Neural progenitor cell (in vitro differentiated cells): ENCODE measurements around the gene CDK8. TPM values are rescaled to one million over a fixed set of nuclear protein-coding genes. Genes with fewer than 3 reads are reported as not detected.

Experiments
- DNase-seq: peaks from one replicate; pipeline ENCODE4 v3.0.0-alpha.2; 2016; ENCODE audit warnings: low spot score
- H2AFZ ChIP-seq: fragments of 200-600 bp; sonication (generic); replicated peaks from 2 replicates; pipeline ENCODE4 v1.6.1; 2016; ENCODE audit warnings: antibody characterized with exemption
- H3F3A ChIP-seq: fragments of 200-600 bp; sonication (generic); 2 replicates; pipeline ENCODE4 v1.6.1; 2016; ENCODE audit warnings: antibody characterized with exemption, low read depth
- H3K27ac ChIP-seq: fragments of 200-600 bp; sonication (generic); 2 replicates; pipeline ENCODE4 v1.5.1; 2016; ENCODE audit warnings: mild to moderate bottlenecking
- H3K27me3 ChIP-seq: fragments of 200-600 bp; sonication (generic); 2 replicates; pipeline ENCODE4 v1.6.1; 2016; ENCODE audit warnings: mild to moderate bottlenecking, moderate library complexity
- H3K36me3 ChIP-seq: fragments of 200-600 bp; sonication (generic); 2 replicates; pipeline ENCODE4 v1.5.1; 2016
- H3K4me1 ChIP-seq: fragments of 200-600 bp; sonication (generic); 2 replicates; pipeline ENCODE4 v1.6.1; 2016; ENCODE audit warnings: mixed run types
- H3K4me2 ChIP-seq: fragments of 200-600 bp; sonication (generic); 2 replicates; pipeline ENCODE4 v1.6.1; 2016
- H3K4me3 ChIP-seq: fragments of 200-600 bp; sonication (generic); 2 replicates; pipeline ENCODE4 v1.5.1; 2016
- H3K79me2 ChIP-seq: fragments of 200-600 bp; sonication (generic); 2 replicates; pipeline ENCODE4 v1.6.1; 2016; ENCODE audit warnings: low read depth
- H3K9ac ChIP-seq: fragments of 200-600 bp; sonication (generic); 2 replicates; pipeline ENCODE4 v1.6.1; 2016
- H3K9me3 ChIP-seq: fragments of 200-600 bp; sonication (generic); 2 replicates; pipeline ENCODE4 v1.5.1; 2016; ENCODE audit warnings: low read depth
- H4K20me1 ChIP-seq: fragments of 200-600 bp; sonication (generic); 2 replicates; pipeline ENCODE4 v1.6.1; 2016; ENCODE audit warnings: low read depth
- H3K27ac Mint-ChIP-seq: 3 replicates; pipeline ENCODE4 v1.8.0; 2021; ENCODE audit warnings: mixed read lengths
- H3K27me3 Mint-ChIP-seq: 2 replicates; pipeline ENCODE4 v1.8.0; 2022; ENCODE audit warnings: low read depth, mild to moderate bottlenecking, inconsistent platforms, moderate library complexity, mixed read lengths; ENCODE audit not compliant: insufficient read depth
- H3K36me3 Mint-ChIP-seq: 3 replicates; pipeline ENCODE4 v1.8.0; 2021; ENCODE audit warnings: mixed read lengths
- H3K4me1 Mint-ChIP-seq: 3 replicates; pipeline ENCODE4 v1.8.0; 2021; ENCODE audit warnings: mixed read lengths
- H3K4me3 Mint-ChIP-seq: 3 replicates; pipeline ENCODE4 v1.8.0; 2021; ENCODE audit warnings: mild to moderate bottlenecking, moderate library complexity, mixed read lengths
- H3K9me3 Mint-ChIP-seq: 3 replicates; pipeline ENCODE4 v1.8.0; 2020; ENCODE audit warnings: mixed read lengths
- CTCF ChIP-seq: fragments of 200-600 bp; sonication (generic); IDR thresholded peaks from 2 replicates; pipeline ENCODE4 v1.5.1; 2017; ENCODE audit warnings: antibody characterized with exemption, mild to moderate bottlenecking
- EZH2 ChIP-seq: fragments of 200-600 bp; sonication (generic); IDR thresholded peaks from 2 replicates; pipeline ENCODE4 v1.6.1; 2017; ENCODE audit warnings: antibody characterized with exemption, mild to moderate bottlenecking, moderate library complexity
- EZH2phosphoT487 ChIP-seq: fragments of 200-600 bp; sonication (generic); IDR thresholded peaks from 2 replicates; pipeline ENCODE4 v1.6.1; 2017; ENCODE audit warnings: antibody characterized with exemption
- total RNA-seq: library from RNA; depleted of rRNA; stranded (reverse); fragments of >200 nt; gene quantifications from 2 replicates; pipeline ENCODE4 v1.2.3, GENCODE V29; 2015; ENCODE audit warnings: low replicate concordance

CDK8 gene
- total RNA-seq, 1 donor from 2014 or later, result 69.3 TPM

GRCh38 chr13:26305676-26306075 is 51.7 kb downstream of the CDK8 start:
- H3K9me3 ChIP-seq, result no peaks in the 10 kb centered on the region
- Mint-ChIP-seq H3K4me3 (no peak overlapping the region), H3K4me1 (no peaks in the 10 kb centered on the region), H3K27ac (no peak overlapping the region), H3K27me3 (peaks cover 3% of the 10 kb centered on the region), H3K36me3 (peaks cover 20% of the 10 kb centered on the region), H3K9me3 (peaks cover 26% of the 10 kb centered on the region)
- no peaks in the 10 kb centered on the region for H3K36me3 ChIP-seq
- TF ChIP-seq EZH2phosphoT487 (no peak), CTCF (no peak), EZH2 (no peak)
- H3K27ac ChIP-seq, result no peak overlapping the region
- no peak overlapping the region for H3K4me3 ChIP-seq
- no peaks in the 10 kb centered on the region for H3F3A ChIP-seq
- H3K27me3 ChIP-seq, result no peaks in the 10 kb centered on the region
- peaks cover 6% of the 10 kb centered on the region for H3K4me1 ChIP-seq
- peaks cover 97% of the 10 kb centered on the region for H3K79me2 ChIP-seq
- H3K4me2 ChIP-seq, result no peak overlapping the region
- DNase-seq, result no peak
- H3K9ac ChIP-seq, result no peak overlapping the region
- H4K20me1 ChIP-seq, result peaks cover 41% of the 10 kb centered on the region
- H2AFZ ChIP-seq, result no peak overlapping the region

GRCh38 chr13:26307701-26308100 is 53.8 kb downstream of the CDK8 start:
- Histone ChIP-seq H3K79me2 (peaks cover 94% of the 10 kb centered on the region), H3K9ac (no peak overlapping the region), H3K4me1 (no peaks in the 10 kb centered on the region), H3K9me3 (no peaks in the 10 kb centered on the region), H3K27ac (no peak overlapping the region), H3F3A (no peaks in the 10 kb centered on the region), H4K20me1 (peaks cover 29% of the 10 kb centered on the region), H2AFZ (no peak overlapping the region), H3K36me3 (no peaks in the 10 kb centered on the region), H3K27me3 (no peaks in the 10 kb centered on the region), H3K4me2 (no peak overlapping the region), H3K4me3 (no peak overlapping the region)
- Mint-ChIP-seq H3K9me3 (peaks cover 23% of the 10 kb centered on the region), H3K4me1 (no peaks in the 10 kb centered on the region), H3K36me3 (peaks cover 25% of the 10 kb centered on the region), H3K27ac (no peak overlapping the region), H3K27me3 (peaks cover 3% of the 10 kb centered on the region), H3K4me3 (no peak overlapping the region)
- DNase-seq, result no peak
- no peak for TF ChIP-seq EZH2phosphoT487
- no peak for TF ChIP-seq EZH2
- TF ChIP-seq CTCF, result no peak

GRCh38 chr13:26308250-26308649 is 54.3 kb downstream of the CDK8 start:
- no peaks in the 10 kb centered on the region for H3K4me1 Mint-ChIP-seq
- H3K27me3 Mint-ChIP-seq, result peaks cover 3% of the 10 kb centered on the region
- H3K9me3 Mint-ChIP-seq, result peaks cover 28% of the 10 kb centered on the region
- Histone ChIP-seq H3K4me2 (no peak overlapping the region), H3F3A (no peaks in the 10 kb centered on the region), H3K27ac (no peak overlapping the region), H3K27me3 (no peaks in the 10 kb centered on the region), H4K20me1 (peaks cover 27% of the 10 kb centered on the region), H3K79me2 (peaks cover 94% of the 10 kb centered on the region), H3K36me3 (no peaks in the 10 kb centered on the region), H2AFZ (no peak overlapping the region), H3K9ac (no peak overlapping the region), H3K4me3 (no peak overlapping the region), H3K9me3 (no peaks in the 10 kb centered on the region), H3K4me1 (no peaks in the 10 kb centered on the region)
- DNase-seq, result no peak
- H3K4me3 Mint-ChIP-seq, result no peak overlapping the region
- H3K27ac Mint-ChIP-seq, result no peak overlapping the region
- H3K36me3 Mint-ChIP-seq, result peaks cover 25% of the 10 kb centered on the region
- TF ChIP-seq EZH2phosphoT487, result no peak
- no peak for TF ChIP-seq EZH2
- no peak for TF ChIP-seq CTCF
